Karpas-422 (cell line): ENCODE measurements around the gene ACAA2. TPM values are rescaled to one million over a fixed set of nuclear protein-coding genes. Genes with fewer than 3 reads are reported as not detected.

Experiments
- DNase-seq: peaks from one replicate; pipeline ENCODE4 v3.0.0-alpha.2; 2015
- H2AFZ ChIP-seq: fragments of 200-600 bp; sonication (generic); 2 replicates; pipeline ENCODE4 v1.6.1; 2014; ENCODE audit warnings: antibody characterized with exemption, low read length, mixed read lengths
- H3K27ac ChIP-seq: fragments of 200-600 bp; sonication (generic); 2 replicates; pipeline ENCODE4 v1.5.1; 2014; ENCODE audit warnings: mild to moderate bottlenecking, low read length, moderate library complexity
- H3K27me3 ChIP-seq: fragments of 200-600 bp; sonication (generic); 2 replicates; pipeline ENCODE4 v1.6.1; 2014; ENCODE audit warnings: low read length, mixed read lengths
- H3K36me3 ChIP-seq: fragments of 200-600 bp; sonication (generic); 2 replicates; pipeline ENCODE4 v1.6.1; 2014; ENCODE audit warnings: low read length, mixed read lengths; ENCODE audit not compliant: insufficient read depth
- H3K4me1 ChIP-seq: fragments of 200-600 bp; sonication (generic); 2 replicates; pipeline ENCODE4 v1.6.1; 2014; ENCODE audit warnings: mild to moderate bottlenecking, low read length, mixed read lengths
- H3K4me2 ChIP-seq: fragments of 200-600 bp; sonication (generic); 2 replicates; pipeline ENCODE4 v1.6.1; 2014; ENCODE audit warnings: low read length, low read depth, mild to moderate bottlenecking; ENCODE audit not compliant: poor library complexity, severe bottlenecking
- H3K4me3 ChIP-seq: fragments of 200-600 bp; sonication (generic); 2 replicates; pipeline ENCODE4 v1.5.1; 2014; ENCODE audit warnings: mild to moderate bottlenecking, antibody characterized with exemption, low read length, mixed read lengths
- H3K79me2 ChIP-seq: fragments of 200-600 bp; sonication (generic); 2 replicates; pipeline ENCODE4 v1.6.1; 2014; ENCODE audit warnings: mild to moderate bottlenecking, low read length, mixed read lengths
- H3K9ac ChIP-seq: fragments of 200-600 bp; sonication (generic); 2 replicates; pipeline ENCODE4 v1.6.0; 2014; ENCODE audit warnings: low read length
- H3K9me2 ChIP-seq: fragments of 200-600 bp; sonication (generic), shearing (Covaris generic); replicated peaks from 2 replicates; pipeline ENCODE4 v1.6.0; 2014; ENCODE audit warnings: mild to moderate bottlenecking, low read length, moderate library complexity; ENCODE audit not compliant: insufficient read depth
- H3K9me3 ChIP-seq: fragments of 300-700, 200-600 bp; sonication (generic); 2 replicates; pipeline ENCODE4 v1.6.1; 2014; ENCODE audit warnings: low read length, mixed read lengths
- H4K20me1 ChIP-seq: fragments of 200-600 bp; sonication (generic); 2 replicates; pipeline ENCODE4 v1.6.1; 2014; ENCODE audit warnings: mild to moderate bottlenecking, antibody characterized with exemption, low read length, low read depth; ENCODE audit not compliant: insufficient read depth
- total RNA-seq: library from RNA; depleted of rRNA; stranded (reverse); fragments of >200 nt; shearing (Covaris generic); gene quantifications from 2 replicates; pipeline ENCODE4 v1.2.3, GENCODE V29; 2014; ENCODE audit warnings: low replicate concordance

ACAA2 gene
- total RNA-seq, 1 experiment from 2014 or later = 46.9 TPM

- Histone ChIP-seq H3K4me1 (no peaks in the 10 kb centered on the region), H3K9me3 (no peaks in the 10 kb centered on the region), H3K4me2 (no peak overlapping the region), H3K27me3 (no peaks in the 10 kb centered on the region), H3K79me2 (no peaks in the 10 kb centered on the region), H3K9me2 (no peaks in the 10 kb centered on the region), H3K27ac (no peak overlapping the region), H4K20me1 (no peaks in the 10 kb centered on the region), H2AFZ (no peak overlapping the region), H3K36me3 (no peaks in the 10 kb centered on the region), H3K9ac (no peak overlapping the region), H3K4me3 (no peak overlapping the region)
- DNase-seq = no peak
These were observed 43.2 kb upstream of the ACAA2 start for GRCh38 chr18:49856496-49856895.

- H3K79me2 ChIP-seq = no peaks in the 10 kb centered on the region
- no peak overlapping the region for H2AFZ ChIP-seq
- no peak for DNase-seq
- no peaks in the 10 kb centered on the region for H3K36me3 ChIP-seq
- H3K4me3 ChIP-seq = no peak overlapping the region
- no peak overlapping the region for H3K9ac ChIP-seq
- H3K4me1 ChIP-seq = no peaks in the 10 kb centered on the region
- no peaks in the 10 kb centered on the region for H3K27me3 ChIP-seq
- H3K4me2 ChIP-seq = no peak overlapping the region
- H3K27ac ChIP-seq = no peak overlapping the region
- H4K20me1 ChIP-seq = no peaks in the 10 kb centered on the region
- no peaks in the 10 kb centered on the region for H3K9me3 ChIP-seq
- no peaks in the 10 kb centered on the region for H3K9me2 ChIP-seq
These were observed 42.5 kb upstream of the ACAA2 start for GRCh38 chr18:49855711-49856415.

- H3K4me2 ChIP-seq = no peak overlapping the region
- H4K20me1 ChIP-seq = no peaks in the 10 kb centered on the region
- no peak overlapping the region for H2AFZ ChIP-seq
- no peaks in the 10 kb centered on the region for H3K27me3 ChIP-seq
- no peak for DNase-seq
- no peaks in the 10 kb centered on the region for H3K36me3 ChIP-seq
- H3K9me2 ChIP-seq = no peaks in the 10 kb centered on the region
- no peak overlapping the region for H3K27ac ChIP-seq
- H3K4me1 ChIP-seq = no peaks in the 10 kb centered on the region
- H3K79me2 ChIP-seq = no peaks in the 10 kb centered on the region
- no peak overlapping the region for H3K4me3 ChIP-seq
- no peaks in the 10 kb centered on the region for H3K9me3 ChIP-seq
- H3K9ac ChIP-seq = no peak overlapping the region
These were observed 41.3 kb upstream of the ACAA2 start for GRCh38 chr18:49854681-49855080.

GRCh38 chr18:49853436-49853835 lies 40.1 kb upstream of the ACAA2 start:
- no peaks in the 10 kb centered on the region for H4K20me1 ChIP-seq
- no peaks in the 10 kb centered on the region for H3K9me2 ChIP-seq
- H3K27ac ChIP-seq = no peak overlapping the region
- H3K4me2 ChIP-seq = no peak overlapping the region
- H3K27me3 ChIP-seq = no peaks in the 10 kb centered on the region
- no peak overlapping the region for H3K4me3 ChIP-seq
- H3K9me3 ChIP-seq = no peaks in the 10 kb centered on the region
- DNase-seq = no peak
- H3K36me3 ChIP-seq = no peaks in the 10 kb centered on the region
- no peaks in the 10 kb centered on the region for H3K79me2 ChIP-seq
- no peaks in the 10 kb centered on the region for H3K4me1 ChIP-seq
- no peak overlapping the region for H3K9ac ChIP-seq
- H2AFZ ChIP-seq = no peak overlapping the region

GRCh38 chr18:49853011-49853410 lies 39.7 kb upstream of the ACAA2 start:
- DNase-seq = no peak
- no peak overlapping the region for H3K9ac ChIP-seq
- H3K4me1 ChIP-seq = no peaks in the 10 kb centered on the region
- no peak overlapping the region for H3K4me3 ChIP-seq
- H3K27ac ChIP-seq = no peak overlapping the region
- no peaks in the 10 kb centered on the region for H3K9me3 ChIP-seq
- H3K27me3 ChIP-seq = no peaks in the 10 kb centered on the region
- H3K4me2 ChIP-seq = no peak overlapping the region
- H3K9me2 ChIP-seq = no peaks in the 10 kb centered on the region
- H2AFZ ChIP-seq = no peak overlapping the region
- no peaks in the 10 kb centered on the region for H3K36me3 ChIP-seq
- no peaks in the 10 kb centered on the region for H4K20me1 ChIP-seq
- H3K79me2 ChIP-seq = no peaks in the 10 kb centered on the region

GRCh38 chr18:49851624-49852023 lies 38.3 kb upstream of the ACAA2 start:
- DNase-seq = no peak
- no peaks in the 10 kb centered on the region for H3K79me2 ChIP-seq
- no peaks in the 10 kb centered on the region for H3K27me3 ChIP-seq

GRCh38 chr18:49850636-49851035 lies 37.3 kb upstream of the ACAA2 start:
- Histone ChIP-seq H3K9me2 (no peaks in the 10 kb centered on the region), H3K27me3 (no peaks in the 10 kb centered on the region), H3K4me2 (no peak overlapping the region), H3K9me3 (no peaks in the 10 kb centered on the region), H3K27ac (no peak overlapping the region), H2AFZ (no peak overlapping the region), H4K20me1 (no peaks in the 10 kb centered on the region), H3K79me2 (no peaks in the 10 kb centered on the region), H3K4me3 (no peak overlapping the region), H3K4me1 (no peaks in the 10 kb centered on the region), H3K36me3 (no peaks in the 10 kb centered on the region), H3K9ac (no peak overlapping the region)
- no peak for DNase-seq

More at GRCh38 chr18:49851624-49852023, 38.3 kb upstream of the ACAA2 start:
- Histone ChIP-seq H3K9ac (no peak overlapping the region), H4K20me1 (no peaks in the 10 kb centered on the region), H3K4me2 (no peak overlapping the region), H3K4me1 (no peaks in the 10 kb centered on the region), H2AFZ (no peak overlapping the region), H3K4me3 (no peak overlapping the region), H3K9me3 (no peaks in the 10 kb centered on the region), H3K27ac (no peak overlapping the region), H3K36me3 (no peaks in the 10 kb centered on the region), H3K9me2 (no peaks in the 10 kb centered on the region)

- H3K79me2 ChIP-seq = no peaks in the 10 kb centered on the region
- no peak for DNase-seq
- H3K9me2 ChIP-seq = no peaks in the 10 kb centered on the region
- no peaks in the 10 kb centered on the region for H3K36me3 ChIP-seq
- H3K27ac ChIP-seq = no peak overlapping the region
- no peaks in the 10 kb centered on the region for H3K9me3 ChIP-seq
- H3K4me1 ChIP-seq = no peaks in the 10 kb centered on the region
- no peak overlapping the region for H2AFZ ChIP-seq
- H3K4me3 ChIP-seq = no peak overlapping the region
- no peak overlapping the region for H3K9ac ChIP-seq
- H4K20me1 ChIP-seq = no peaks in the 10 kb centered on the region
- H3K27me3 ChIP-seq = no peaks in the 10 kb centered on the region
- H3K4me2 ChIP-seq = no peak overlapping the region
These were observed 36.2 kb upstream of the ACAA2 start for GRCh38 chr18:49849331-49850217.
